Fibroblast of pulmonary artery (primary cell): ENCODE results near the gene SV2C.

Experiments used
- DNase-seq: peaks from one replicate; pipeline ENCODE4 v3.0.0-alpha.2; 2010; ENCODE audit warnings: low read depth
- H3K4me3 ChIP-seq: replicated peaks from 2 replicates; pipeline ENCODE4 v1.5.1; 2011; ENCODE audit warnings: low read depth, mild to moderate bottlenecking, control low read depth, low read length, moderate library complexity
- CTCF ChIP-seq: IDR thresholded peaks from 2 replicates; pipeline ENCODE4 v1.5.1; 2011; ENCODE audit warnings: mild to moderate bottlenecking, control low read depth, low read length, inconsistent platforms; ENCODE audit errors: missing control alignments

Gene SV2C

GRCh38 chr5:76376866-76377230 lies 293.7 kb downstream of the SV2C start:
- no peak overlapping the region for H3K4me3 ChIP-seq
- DNase-seq = no peak
- TF ChIP-seq CTCF = no peak

- H3K4me3 ChIP-seq = no peak overlapping the region
- no peak for TF ChIP-seq CTCF
- no peak for DNase-seq
Measured at GRCh38 chr5:76378355-76378754, 295.2 kb downstream of the SV2C start.

GRCh38 chr5:76379316-76379715 lies 296.1 kb downstream of the SV2C start:
- DNase-seq = no peak
- H3K4me3 ChIP-seq = no peak overlapping the region
- no peak for TF ChIP-seq CTCF

GRCh38 chr5:76379855-76380254 lies 296.7 kb downstream of the SV2C start:
- TF ChIP-seq CTCF = no peak
- no peak overlapping the region for H3K4me3 ChIP-seq

GRCh38 chr5:76380346-76381066 lies 297.3 kb downstream of the SV2C start:
- no peak for DNase-seq
- no peak overlapping the region for H3K4me3 ChIP-seq
- TF ChIP-seq CTCF = no peak

More at GRCh38 chr5:76379855-76380254, 296.7 kb downstream of the SV2C start:
- no peak for DNase-seq

GRCh38 chr5:76383126-76383832 lies 300.1 kb downstream of the SV2C start:
- no peak for DNase-seq
- H3K4me3 ChIP-seq = no peak overlapping the region
- TF ChIP-seq CTCF = no peak
